GM12865 (cell line): Measurements from ENCODE around the gene SLN.
"Not testable (repeated sequence)": the region's sequence is repeated elsewhere in the genome, so short reads cannot be mapped to it uniquely, and the experiment has no call there.

Source experiments
- DNase-seq: peaks from one replicate; pipeline ENCODE4 v3.0.0; 2010; ENCODE audit warnings: low read depth
- H3K4me3 ChIP-seq: 2 replicates; pipeline ENCODE4 v1.5.1; 2011; ENCODE audit warnings: mild to moderate bottlenecking, low read depth, low read length, control low read depth
- TF ChIP-seq, protein P1 (sequence below): IDR thresholded peaks from 2 replicates; pipeline ENCODE4 v1.5.1; 2011; ENCODE audit warnings: low read length, control low read depth, low read depth, inconsistent platforms; ENCODE audit not compliant: insufficient read depth; ENCODE audit errors: missing control alignments

SLN gene

DNA sequence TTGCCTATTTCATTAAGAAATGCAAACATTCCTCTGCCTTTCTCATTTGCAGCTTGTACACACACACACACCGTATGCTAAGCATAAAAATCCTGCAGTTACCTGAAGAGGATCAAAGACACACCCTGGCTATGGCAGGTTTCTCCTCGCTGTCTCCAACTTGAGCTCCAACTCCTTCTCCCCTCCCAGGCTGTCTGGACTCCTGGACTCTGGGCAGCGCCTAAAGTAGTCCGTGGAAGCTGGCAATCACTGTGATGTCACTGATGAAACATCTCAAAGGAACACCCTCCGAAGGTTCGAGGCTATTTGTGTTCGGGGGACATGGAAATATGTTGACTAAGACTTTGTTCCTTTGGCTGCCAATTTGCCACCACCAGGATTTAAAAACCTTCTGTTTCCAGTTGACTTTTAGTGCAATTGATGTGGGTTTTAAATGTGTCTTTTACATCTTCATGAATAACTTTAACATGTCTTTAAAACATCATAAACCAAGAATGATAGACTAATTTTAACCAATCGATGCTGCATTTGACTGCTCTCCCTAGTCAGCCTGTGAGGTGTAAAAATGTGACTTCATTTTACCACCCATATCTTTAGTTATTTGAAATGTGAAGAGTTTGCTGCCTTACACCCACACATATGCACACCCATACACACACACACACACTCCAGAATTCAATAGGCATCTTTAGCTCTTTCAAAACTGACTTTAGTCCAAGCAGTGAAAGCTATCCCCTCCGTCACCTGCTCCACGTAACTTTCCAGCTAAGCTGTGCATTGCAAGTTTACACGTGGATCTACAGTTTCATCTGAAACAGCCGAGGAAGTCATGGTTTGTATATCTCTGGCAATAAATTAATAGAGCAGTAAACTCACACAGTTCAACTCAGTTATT is at the start of gene SLN:
TSS of gene SLN (minus strand) at position 196 of the 895 bp plus-strand sequence.
- H3K4me3 ChIP-seq, result no peak within 1 kb of the TSS
- DNase-seq, result no peak
- TF ChIP-seq, protein P1, sequence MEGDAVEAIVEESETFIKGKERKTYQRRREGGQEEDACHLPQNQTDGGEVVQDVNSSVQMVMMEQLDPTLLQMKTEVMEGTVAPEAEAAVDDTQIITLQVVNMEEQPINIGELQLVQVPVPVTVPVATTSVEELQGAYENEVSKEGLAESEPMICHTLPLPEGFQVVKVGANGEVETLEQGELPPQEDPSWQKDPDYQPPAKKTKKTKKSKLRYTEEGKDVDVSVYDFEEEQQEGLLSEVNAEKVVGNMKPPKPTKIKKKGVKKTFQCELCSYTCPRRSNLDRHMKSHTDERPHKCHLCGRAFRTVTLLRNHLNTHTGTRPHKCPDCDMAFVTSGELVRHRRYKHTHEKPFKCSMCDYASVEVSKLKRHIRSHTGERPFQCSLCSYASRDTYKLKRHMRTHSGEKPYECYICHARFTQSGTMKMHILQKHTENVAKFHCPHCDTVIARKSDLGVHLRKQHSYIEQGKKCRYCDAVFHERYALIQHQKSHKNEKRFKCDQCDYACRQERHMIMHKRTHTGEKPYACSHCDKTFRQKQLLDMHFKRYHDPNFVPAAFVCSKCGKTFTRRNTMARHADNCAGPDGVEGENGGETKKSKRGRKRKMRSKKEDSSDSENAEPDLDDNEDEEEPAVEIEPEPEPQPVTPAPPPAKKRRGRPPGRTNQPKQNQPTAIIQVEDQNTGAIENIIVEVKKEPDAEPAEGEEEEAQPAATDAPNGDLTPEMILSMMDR, result no peak

DNA sequence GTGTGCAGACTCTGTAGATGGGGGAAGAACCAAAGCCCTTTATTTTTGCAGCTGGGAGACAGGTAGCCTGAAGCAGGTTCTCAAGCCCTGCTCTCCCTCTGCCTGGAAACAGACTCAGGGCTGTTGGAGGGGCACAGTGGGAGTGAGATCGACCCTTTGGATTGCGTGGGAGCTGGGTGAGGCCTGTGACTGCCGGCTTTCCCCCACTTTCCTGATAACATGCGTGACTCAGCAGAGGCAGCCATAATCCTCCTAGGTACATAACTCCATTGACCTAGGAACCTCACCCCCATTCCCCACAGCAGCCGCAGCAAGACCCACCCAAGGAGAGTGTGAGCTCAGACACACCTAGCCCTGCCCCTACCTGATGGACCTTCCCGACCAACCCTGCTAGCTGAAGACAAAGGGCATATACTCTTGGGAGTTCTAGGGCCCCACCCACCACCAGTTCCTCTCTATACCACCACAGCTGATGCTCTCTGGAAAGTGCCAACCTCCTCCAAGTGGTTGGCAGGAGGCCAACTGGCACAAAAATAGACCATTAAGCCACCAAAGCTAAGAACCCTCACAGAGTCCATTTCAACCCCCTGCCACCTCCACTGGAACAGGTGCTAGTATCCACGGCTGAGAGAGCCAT is 47.0 kb upstream of the SLN start:
- not testable (repeated sequence) for H3K4me3 ChIP-seq, DNase-seq

DNA sequence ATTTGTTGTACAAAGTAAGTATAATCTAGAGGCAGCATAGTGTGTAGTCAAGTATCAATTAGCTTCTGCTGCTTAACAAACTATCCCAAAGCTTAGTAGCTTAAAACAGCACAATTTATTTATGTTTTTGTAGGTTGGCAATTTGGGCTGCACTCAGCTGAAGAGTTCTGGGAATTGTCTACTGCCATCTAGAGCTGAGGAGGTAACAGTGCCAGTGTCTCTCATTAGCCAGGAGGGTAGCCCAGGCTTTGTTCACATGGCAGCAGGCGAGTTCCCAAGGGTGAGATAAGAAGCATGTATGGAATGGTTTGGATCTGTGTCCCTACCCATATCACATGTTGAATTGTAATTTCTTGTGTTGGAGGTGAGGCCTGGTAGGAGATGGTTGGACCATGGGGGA is 45.8 kb upstream of the SLN start:
- H3K4me3 ChIP-seq, result no peak overlapping the region
- DNase-seq, result no peak
- TF ChIP-seq, protein P1, result no peak

DNA sequence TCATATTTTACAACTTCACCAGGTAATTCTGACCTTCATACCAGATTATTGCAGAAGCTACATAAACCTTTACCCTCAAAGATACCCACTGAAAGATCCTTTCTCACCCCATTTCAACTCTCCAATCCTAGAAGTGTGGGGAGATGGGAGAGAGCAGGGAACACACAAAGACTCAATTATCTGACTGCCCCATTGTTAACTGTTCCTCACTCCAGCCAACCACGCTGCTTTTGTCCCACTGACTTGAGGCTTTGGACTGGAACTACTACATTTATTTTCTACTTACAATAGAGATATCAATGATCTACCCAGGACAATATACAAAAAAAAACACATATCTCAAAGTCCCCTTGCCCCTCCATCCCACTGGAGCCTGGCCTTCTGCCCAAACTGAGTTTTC is 44.7 kb upstream of the SLN start:
- no peak overlapping the region for H3K4me3 ChIP-seq
- TF ChIP-seq, protein P1, result no peak

DNA sequence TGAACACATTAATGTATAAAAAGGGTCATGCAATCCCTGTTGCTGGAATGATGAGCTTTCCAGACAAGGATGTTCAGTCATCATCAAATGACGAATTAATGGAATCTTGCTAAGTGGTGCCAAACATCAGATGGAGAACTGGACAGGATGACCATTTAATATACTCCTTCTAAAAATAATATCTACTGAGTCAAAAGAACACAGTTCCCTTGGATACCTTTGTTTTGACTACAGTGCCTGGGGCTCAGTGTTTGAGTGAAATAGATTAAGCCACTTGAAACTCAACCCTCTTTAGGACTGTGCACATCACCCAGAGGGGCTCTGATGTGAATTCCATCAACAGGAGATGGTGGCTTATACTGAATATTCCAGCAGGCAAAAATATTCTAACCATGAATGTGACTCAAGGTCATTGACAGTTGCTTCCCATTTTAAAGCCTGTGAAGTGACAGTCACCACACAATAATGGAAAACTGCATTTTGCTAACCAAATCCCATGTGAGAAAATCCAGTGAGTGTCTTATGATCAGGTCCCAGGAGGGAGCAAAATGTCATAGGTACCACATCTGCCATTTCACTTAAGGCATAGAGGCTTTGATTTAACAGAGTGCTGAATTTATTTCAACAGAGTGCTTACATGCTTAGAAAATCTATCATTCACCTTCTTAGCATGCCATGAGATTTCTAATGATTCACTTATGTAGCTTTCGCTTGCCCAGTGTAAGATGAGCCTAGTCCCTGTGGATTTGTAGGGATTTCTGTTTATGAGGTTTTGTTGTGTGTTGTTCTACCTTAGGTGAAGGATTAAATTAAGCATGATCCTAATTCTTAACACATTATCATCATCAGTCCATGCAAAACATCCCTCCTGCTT is 41.3 kb upstream of the SLN start:
- DNase-seq, result no peak
- no peak overlapping the region for H3K4me3 ChIP-seq
- TF ChIP-seq, protein P1, result no peak

More for the DNA sequence above, 44.7 kb upstream of the SLN start:
- DNase-seq, result no peak

DNA sequence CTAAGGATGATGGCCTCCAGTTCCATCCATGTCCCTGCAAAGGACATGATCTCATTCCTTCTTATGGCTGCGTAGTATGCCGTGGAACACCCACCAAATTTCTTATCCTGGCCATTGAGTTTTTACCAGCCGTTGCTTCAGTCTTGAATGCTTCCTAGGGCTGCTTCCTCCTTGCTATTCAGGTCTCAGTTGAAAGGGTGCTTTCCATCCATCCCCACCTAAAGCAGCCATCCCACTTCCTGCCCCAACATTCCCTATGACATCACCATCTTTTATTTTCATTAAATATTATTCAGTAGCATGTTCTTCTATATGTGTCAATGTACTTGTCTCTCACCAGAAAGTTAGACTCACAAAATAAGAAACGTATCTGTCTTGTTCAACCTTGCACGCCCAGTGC is 40.7 kb upstream of the SLN start:
- no peak for DNase-seq
- H3K4me3 ChIP-seq, result no peak overlapping the region
- TF ChIP-seq, protein P1, result no peak

DNA sequence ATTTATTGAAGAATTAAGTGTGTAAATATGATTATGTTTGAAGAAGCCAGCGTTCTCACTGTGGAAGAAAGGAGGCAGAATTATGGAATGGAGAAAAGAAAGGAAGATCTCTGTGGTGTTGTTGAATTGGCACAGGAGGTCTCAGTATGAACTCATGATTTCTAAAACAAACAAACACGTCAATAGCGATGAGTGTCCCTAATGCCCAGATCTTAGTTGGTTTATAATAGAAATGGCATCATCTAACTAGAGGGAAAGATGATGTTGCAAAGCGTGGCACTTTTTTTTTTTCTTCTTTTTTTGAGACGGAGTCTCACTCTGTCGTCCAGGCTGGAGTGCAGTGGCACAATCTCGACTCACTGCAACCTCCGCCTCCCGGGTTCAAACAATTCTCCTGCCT is 39.2 kb upstream of the SLN start:
- TF ChIP-seq, protein P1, result no peak
- no peak for DNase-seq
- no peak overlapping the region for H3K4me3 ChIP-seq
